Activated B cell treated with CpG ODN at 0.5 μM for 24 hours (primary cell): ENCODE data around the gene KHK. TPM values are rescaled to one million over a fixed set of nuclear protein-coding genes. Genes with fewer than 3 reads are reported as not detected.

Experiments
- ATAC-seq: fragments of 200-7000 bp; cut with Tn5 transposase; one replicate; pipeline ENCODE4 v1.10.0; 2021; ENCODE audit warnings: low read depth, mild to moderate bottlenecking, moderate library complexity
- CTCF ChIA-PET: fragments of 350-600 bp; sonication (Branson Sonifier 250); formaldehyde crosslinking; loops from one replicate; lab custom pipeline; 2021; ENCODE audit warnings: antibody characterized with exemption; lab: Charles Lee
- POLR2A ChIA-PET: fragments of 350-600 bp; sonication (Branson Sonifier 250); formaldehyde crosslinking; loops from one replicate; lab custom pipeline; 2021; ENCODE audit warnings: antibody characterized with exemption; lab: Charles Lee
- DNase-seq: peaks from one replicate; pipeline ENCODE4 v3.0.0; 2022
- H3K27ac Mint-ChIP-seq: one replicate; pipeline ENCODE4 v1.8.0; 2020; ENCODE audit warnings: mixed read lengths
- H3K27me3 Mint-ChIP-seq: one replicate; pipeline ENCODE4 v1.8.0; 2021; ENCODE audit warnings: mixed read lengths
- H3K36me3 Mint-ChIP-seq: one replicate; pipeline ENCODE4 v1.8.0; 2021; ENCODE audit warnings: low read depth, mixed read lengths
- H3K4me1 Mint-ChIP-seq: one replicate; pipeline ENCODE4 v1.8.0; 2021; ENCODE audit warnings: mixed read lengths
- H3K4me3 Mint-ChIP-seq: one replicate; pipeline ENCODE4 v1.8.0; 2020; ENCODE audit warnings: mild to moderate bottlenecking, mixed read lengths
- H3K9me3 Mint-ChIP-seq: one replicate; pipeline ENCODE4 v1.8.0; 2020; ENCODE audit warnings: mixed read lengths
- CTCF ChIP-seq: fragments of 200-600 bp; IDR thresholded peaks from one replicate; pipeline ENCODE4 v1.8.0; 2022; ENCODE audit warnings: antibody characterized with exemption, mild to moderate bottlenecking
- intact Hi-C: fragments of 100-400 bp; cut with micrococcal nuclease; formaldehyde crosslinking; loops from one replicate; pipeline ENCODE4 v1.15.1; 2024
- total RNA-seq: library from RNA; stranded (reverse); gene quantifications from 2 replicates; pipeline ENCODE4 v1.2.3, GENCODE V29; 2022

Gene KHK
- total RNA-seq, 1 donor from 2014 or later: 2.6 TPM

- peaks cover 2% of the 10 kb centered on the region for H3K4me1 Mint-ChIP-seq
- no peak for DNase-seq
- no peak for TF ChIP-seq CTCF
- H3K36me3 Mint-ChIP-seq: peaks cover 55% of the 10 kb centered on the region
- CTCF ChIA-PET: no interaction called here
- H3K4me3 Mint-ChIP-seq: no peak overlapping the region
- no peak overlapping the region for H3K27ac Mint-ChIP-seq
- no peaks in the 10 kb centered on the region for H3K9me3 Mint-ChIP-seq
- ATAC-seq: no peak
- no peaks in the 10 kb centered on the region for H3K27me3 Mint-ChIP-seq
- intact Hi-C loops: loop anchor here (10.0 kb wide), 1 partner anchor 272 kb away; the partner anchor contains the start of gene CENPA
- POLR2A ChIA-PET: interaction anchor here (10.5 kb wide), 1 partner anchor 12 kb away, joined by 204 read pairs; the partner anchor contains the start of gene OST4
These were observed 29.4 kb upstream of the KHK start for GRCh38 chr2:27057184-27057583.

- DNase-seq: no peak
- TF ChIP-seq CTCF: no peak
- ChIA-PET POLR2A (interaction anchor here (0.6 to 10.5 kb wide), 2 partner anchors 11 to 17 kb away, joined by 3 to 204 read pairs; partner anchors contain the start of gene OST4), CTCF (no interaction called here)
- Mint-ChIP-seq H3K27ac (no peak overlapping the region), H3K4me3 (no peak overlapping the region), H3K27me3 (no peaks in the 10 kb centered on the region), H3K4me1 (no peaks in the 10 kb centered on the region), H3K36me3 (peaks cover 63% of the 10 kb centered on the region), H3K9me3 (no peaks in the 10 kb centered on the region)
- no peak for ATAC-seq
- intact Hi-C loops: loop anchor here (10.0 kb wide), 1 partner anchor 273 kb away; the partner anchor contains the start of gene CENPA
These were observed 28.4 kb upstream of the KHK start for GRCh38 chr2:27058210-27058609.

- Mint-ChIP-seq H3K36me3 (peaks cover 65% of the 10 kb centered on the region), H3K4me1 (no peaks in the 10 kb centered on the region), H3K9me3 (no peaks in the 10 kb centered on the region), H3K4me3 (no peak overlapping the region), H3K27ac (no peak overlapping the region), H3K27me3 (no peaks in the 10 kb centered on the region)
- ATAC-seq (no peak), DNase-seq (no peak)
- intact Hi-C loops: loop anchor here (10.0 kb wide), 1 partner anchor 274 kb away; the partner anchor contains the start of gene CENPA
- no peak for TF ChIP-seq CTCF
- POLR2A ChIA-PET: interaction anchor here (1.3 to 10.5 kb wide), 2 partner anchors 9 to 10 kb away, joined by 9 to 204 read pairs; partner anchors contain the start of genes AGBL5 and OST4
- CTCF ChIA-PET: no interaction called here
These were observed 27.3 kb upstream of the KHK start for GRCh38 chr2:27059141-27059820.

- ATAC-seq: no peak
- Mint-ChIP-seq H3K4me1 (no peaks in the 10 kb centered on the region), H3K27ac (no peak overlapping the region), H3K27me3 (no peaks in the 10 kb centered on the region), H3K9me3 (no peaks in the 10 kb centered on the region), H3K36me3 (peaks cover 63% of the 10 kb centered on the region), H3K4me3 (no peak overlapping the region)
- intact Hi-C loops: no loop called here
- no peak for DNase-seq
- ChIA-PET POLR2A (interaction anchor here (1.2 to 1.8 kb wide), 3 partner anchors 10 to 21 kb away, joined by 4 to 9 read pairs (median 4); partner anchors contain the start of genes AGBL5 and OST4), CTCF (no interaction called here)
- no peak for TF ChIP-seq CTCF
These were observed 26.2 kb upstream of the KHK start for GRCh38 chr2:27060323-27060722.

GRCh38 chr2:27065128-27065527, 21.4 kb upstream of the KHK start:
- Mint-ChIP-seq H3K9me3 (no peaks in the 10 kb centered on the region), H3K4me1 (peaks cover 24% of the 10 kb centered on the region), H3K27me3 (no peaks in the 10 kb centered on the region), H3K27ac (no peak overlapping the region), H3K4me3 (no peak overlapping the region), H3K36me3 (peaks cover 70% of the 10 kb centered on the region)
- no peak for DNase-seq
- ChIA-PET CTCF (interaction anchor here (1.0 to 1.2 kb wide), 2 partner anchors 9 to 16 kb away, joined by 3 read pairs; no protein-coding TSS in a partner anchor), POLR2A (interaction anchor here (13.9 kb wide), 1 partner anchor 11 kb away, joined by 204 read pairs; the partner anchor contains the start of gene AGBL5)
- ATAC-seq: no peak
- intact Hi-C loops: no loop called here
- no peak for TF ChIP-seq CTCF
